ENCODE data around the gene C1QTNF8.

The C1QTNF8 gene

GRCh38 chr16:1124291-1124690, 28.2 kb upstream of the C1QTNF8 start:
- in situ Hi-C loops (cut with MboI; ENCODE audit: low pct_unique_long_range_greater_than_20kb, low sequenced_read_pairs, unreplicated experiment): no loop called here
- DNase-seq (ENCODE audit: low spot score): no peak
- no peak for TF ChIP-seq CTCF (IDR thresholded peaks at IDR 0.05; ENCODE audit: extremely low read depth, insufficient read depth, missing control alignments)

GRCh38 chr16:1123525-1124230, 27.6 kb upstream of the C1QTNF8 start:
- no peak for DNase-seq (ENCODE audit: low spot score)
- in situ Hi-C loops (cut with MboI; ENCODE audit: low pct_unique_long_range_greater_than_20kb, low sequenced_read_pairs, unreplicated experiment): no loop called here
- no peak for TF ChIP-seq CTCF (IDR thresholded peaks at IDR 0.05; ENCODE audit: extremely low read depth, insufficient read depth, missing control alignments)

GRCh38 chr16:1122398-1122765, 26.3 kb upstream of the C1QTNF8 start:
- no peak for DNase-seq (ENCODE audit: low spot score)
- no peak for TF ChIP-seq CTCF (IDR thresholded peaks at IDR 0.05; ENCODE audit: extremely low read depth, insufficient read depth, missing control alignments)
- in situ Hi-C loops (cut with MboI; ENCODE audit: low pct_unique_long_range_greater_than_20kb, low sequenced_read_pairs, unreplicated experiment): no loop called here

- DNase-seq (ENCODE audit: low spot score): no peak
- in situ Hi-C loops (cut with MboI; ENCODE audit: low pct_unique_long_range_greater_than_20kb, low sequenced_read_pairs, unreplicated experiment): no loop called here
- no peak for TF ChIP-seq CTCF (IDR thresholded peaks at IDR 0.05; ENCODE audit: extremely low read depth, insufficient read depth, missing control alignments)
Measured at GRCh38 chr16:1121601-1122397, 25.8 kb upstream of the C1QTNF8 start.

- no peak for TF ChIP-seq CTCF (IDR thresholded peaks at IDR 0.05; ENCODE audit: extremely low read depth, insufficient read depth, missing control alignments)
- DNase-seq (ENCODE audit: low spot score): no peak
- in situ Hi-C loops (cut with MboI; ENCODE audit: low pct_unique_long_range_greater_than_20kb, low sequenced_read_pairs, unreplicated experiment): no loop called here
Measured at GRCh38 chr16:1121009-1121408, 25.0 kb upstream of the C1QTNF8 start.

- DNase-seq (ENCODE audit: low spot score): no peak
- no peak for TF ChIP-seq CTCF (IDR thresholded peaks at IDR 0.05; ENCODE audit: extremely low read depth, insufficient read depth, missing control alignments)
- in situ Hi-C loops (cut with MboI; ENCODE audit: low pct_unique_long_range_greater_than_20kb, low sequenced_read_pairs, unreplicated experiment): no loop called here
Measured at GRCh38 chr16:1120577-1120941, 24.5 kb upstream of the C1QTNF8 start.
